Lower leg skin (tissue), 4 donors: ENCODE results near the gene CEBPZ. TPM values are rescaled to one million over a fixed set of nuclear protein-coding genes. Genes with fewer than 3 reads are reported as not detected.
"Not testable (repeated sequence)": the region's sequence is repeated elsewhere in the genome, so short reads cannot be mapped to it uniquely, and the experiment has no call there.

Experiments used
- DNase-seq, 2 donors: peaks; one replicate each; pipeline ENCODE4 v3.0.0-alpha.2; 2019; ENCODE audit warnings: low spot score in 2 of 2
- H3K4me3 ChIP-seq: fragments of 200-600 bp; sonication (generic); 2 replicates; pipeline ENCODE4 v1.5.1; 2017; ENCODE audit warnings: mild to moderate bottlenecking, low read depth; ENCODE audit not compliant: poor library complexity, severe bottlenecking
- POLR2A ChIP-seq, 2 donors: fragments of 450-650 bp; IDR thresholded peaks; one replicate each; pipeline ENCODE4 v1.6.1; 2016 to 2017; ENCODE audit warnings: antibody characterized with exemption in 2 of 2, mild to moderate bottlenecking in 1 of 2, moderate library complexity in 1 of 2
- WGBS, 2 donors: methylation state at CpG; one replicate each; pipeline ENCODE4 v1.1.5; 2018; 5-methylcytosine and 5-hydroxymethylcytosine counted together
- intact Hi-C: fragments of 100-400 bp; cut with DNase I; formaldehyde crosslinking; loops from one replicate; pipeline ENCODE4 v1.15.0; 2023; ENCODE audit warnings: low total_unique reads
- total RNA-seq, 4 donors: library from RNA; depleted of rRNA; stranded (reverse); fragments of >200 nt; gene quantifications; one replicate each; pipeline ENCODE4 v1.1.0, GENCODE V29; 2016
- TF ChIP-seq, protein P1 (sequence below), 3 donors: fragments of 450-650 bp; IDR thresholded peaks; one replicate each; pipeline ENCODE4 v1.5.1; 2016; ENCODE audit warnings: antibody characterized with exemption in 3 of 3, mild to moderate bottlenecking in 3 of 3, moderate library complexity in 2 of 3

Gene CEBPZ
- total RNA-seq, 4 donors from 2014 or later: 21.0 to 28.5 (median 25.2) TPM

DNA sequence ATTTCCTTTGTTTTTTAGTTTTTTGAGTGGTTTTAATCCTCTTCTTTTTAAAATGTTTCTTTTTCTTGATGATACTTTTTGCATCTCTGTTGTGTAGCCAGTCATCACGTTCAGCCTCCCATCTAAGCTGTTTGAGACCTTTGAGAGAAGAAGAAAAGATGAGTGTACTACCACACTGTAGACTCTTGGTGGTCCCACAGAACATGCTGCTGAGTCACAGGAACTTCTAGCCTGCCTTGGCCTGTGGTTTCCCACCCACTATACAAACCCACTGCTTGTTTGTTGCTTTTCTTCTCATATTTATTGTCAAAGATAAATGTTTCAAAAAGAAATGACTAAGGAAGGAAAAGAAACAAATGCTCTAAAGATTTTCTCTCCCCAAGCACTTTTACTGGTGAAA lies 29.6 kb downstream of the CEBPZ start:
- DNase-seq: no peak
- intact Hi-C loops: no loop called here
- TF ChIP-seq POLR2A (IDR thresholded peaks at IDR 0.05): no peak
- TF ChIP-seq, protein P1, sequence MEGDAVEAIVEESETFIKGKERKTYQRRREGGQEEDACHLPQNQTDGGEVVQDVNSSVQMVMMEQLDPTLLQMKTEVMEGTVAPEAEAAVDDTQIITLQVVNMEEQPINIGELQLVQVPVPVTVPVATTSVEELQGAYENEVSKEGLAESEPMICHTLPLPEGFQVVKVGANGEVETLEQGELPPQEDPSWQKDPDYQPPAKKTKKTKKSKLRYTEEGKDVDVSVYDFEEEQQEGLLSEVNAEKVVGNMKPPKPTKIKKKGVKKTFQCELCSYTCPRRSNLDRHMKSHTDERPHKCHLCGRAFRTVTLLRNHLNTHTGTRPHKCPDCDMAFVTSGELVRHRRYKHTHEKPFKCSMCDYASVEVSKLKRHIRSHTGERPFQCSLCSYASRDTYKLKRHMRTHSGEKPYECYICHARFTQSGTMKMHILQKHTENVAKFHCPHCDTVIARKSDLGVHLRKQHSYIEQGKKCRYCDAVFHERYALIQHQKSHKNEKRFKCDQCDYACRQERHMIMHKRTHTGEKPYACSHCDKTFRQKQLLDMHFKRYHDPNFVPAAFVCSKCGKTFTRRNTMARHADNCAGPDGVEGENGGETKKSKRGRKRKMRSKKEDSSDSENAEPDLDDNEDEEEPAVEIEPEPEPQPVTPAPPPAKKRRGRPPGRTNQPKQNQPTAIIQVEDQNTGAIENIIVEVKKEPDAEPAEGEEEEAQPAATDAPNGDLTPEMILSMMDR (IDR thresholded peaks at IDR 0.05): no peak
- WGBS, 2 donors: 83 to 85% methylated on average over 1 of the region's 1 CpG
- no peak overlapping the region for H3K4me3 ChIP-seq

DNA sequence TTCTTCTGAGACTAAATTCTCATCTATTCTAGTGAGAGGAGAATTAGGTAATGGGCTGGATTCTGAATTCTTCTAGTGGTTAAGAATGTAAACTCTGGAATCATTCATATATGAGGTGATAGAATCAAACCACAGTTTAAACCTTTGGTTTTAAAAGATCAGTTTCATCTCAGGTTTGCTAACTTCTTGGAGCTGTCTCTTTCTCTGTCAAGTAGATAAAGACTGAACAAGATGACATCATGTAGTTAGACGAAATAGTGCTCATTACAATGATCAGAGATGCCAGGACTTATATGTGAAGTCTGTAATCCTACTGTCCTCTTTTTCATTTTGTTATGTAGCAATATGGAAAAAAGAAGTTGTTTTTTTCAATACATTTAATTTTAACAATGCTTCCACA lies 30.2 kb downstream of the CEBPZ start:
- TF ChIP-seq, protein P1 (IDR thresholded peaks at IDR 0.05): no peak
- no peak for TF ChIP-seq POLR2A (IDR thresholded peaks at IDR 0.05)
- DNase-seq: no peak
- intact Hi-C loops: no loop called here
- no peak overlapping the region for H3K4me3 ChIP-seq
- WGBS, 2 donors: 56 to 67% methylated on average over 1 of the region's 1 CpG

DNA sequence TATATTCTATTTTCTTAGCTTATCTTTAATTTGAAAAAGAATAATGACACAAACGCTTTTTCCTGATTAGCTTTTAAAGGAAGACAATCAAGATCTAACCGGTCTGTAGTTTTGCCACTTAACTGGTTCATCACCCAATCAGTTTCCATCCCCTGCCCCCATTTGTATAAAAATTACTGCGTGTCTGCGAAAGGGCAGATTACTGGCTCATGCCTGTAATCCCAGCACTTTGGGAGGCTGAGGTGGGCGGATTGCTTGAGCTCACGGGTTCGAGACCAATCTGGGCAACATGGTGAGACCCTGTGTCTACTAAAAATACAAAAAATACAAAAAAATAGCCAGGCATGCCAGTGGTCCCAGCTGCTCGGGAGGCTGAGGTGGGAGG lies 32.7 kb downstream of the CEBPZ start:
- intact Hi-C loops: no loop called here
- H3K4me3 ChIP-seq: no peak overlapping the region
- no peak for TF ChIP-seq POLR2A (IDR thresholded peaks at IDR 0.05)
- TF ChIP-seq, protein P1 (IDR thresholded peaks at IDR 0.05): no peak
- WGBS, 2 donors: 89 to 93% methylated on average over 8 of the region's 8 CpGs
- DNase-seq: no peak

DNA sequence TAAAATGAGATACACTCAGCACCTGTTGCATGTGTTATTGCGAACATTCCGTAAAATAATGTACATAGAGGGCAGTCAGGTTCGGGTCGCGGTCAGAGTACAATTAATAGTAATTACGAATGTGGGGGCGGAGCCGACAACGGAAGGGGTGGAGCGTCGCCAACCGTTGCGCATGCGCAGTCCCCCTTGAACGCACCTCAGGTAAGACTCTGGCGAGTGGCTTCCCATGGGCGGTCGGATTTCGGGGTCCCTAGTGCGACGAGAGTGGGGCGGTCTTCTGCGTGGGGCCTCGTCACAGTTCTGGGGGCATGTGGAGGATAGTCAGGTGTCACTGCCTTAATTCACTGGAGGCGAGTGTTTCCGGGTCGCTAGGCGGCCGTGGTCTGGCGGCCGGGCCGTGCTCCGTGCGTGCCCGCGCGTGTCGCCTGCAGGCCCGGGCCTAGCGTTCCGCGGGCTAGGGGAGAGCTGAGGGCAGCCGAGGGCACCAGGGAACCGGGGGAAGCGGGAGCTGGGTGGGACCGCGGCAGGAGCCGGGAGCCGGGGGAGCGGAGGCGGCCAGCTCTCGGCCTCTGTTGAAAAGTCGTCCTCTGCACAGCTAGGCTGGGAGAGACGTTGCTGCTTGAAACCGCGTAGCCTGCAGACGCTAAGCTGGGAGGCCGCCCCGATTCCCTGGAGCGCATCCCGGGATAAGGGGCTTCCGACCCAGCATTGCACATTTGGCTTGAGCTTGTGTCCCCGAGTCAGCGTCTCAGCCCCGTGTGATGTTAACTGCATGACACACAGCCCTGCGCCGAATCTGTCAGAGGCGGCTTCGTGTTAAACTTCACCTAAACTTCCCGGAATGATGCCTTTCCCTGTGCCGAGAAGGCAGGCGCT lies 34.8 kb downstream of the CEBPZ start, which contains the start of gene CEBPZOS:
CEBPZOS (plus strand) TSS at position 177 of the 876 bp plus-strand sequence. CDS start 3,209 bp downstream, outside the sequence.
- WGBS, 2 donors: 1 to 3% methylated on average over 30 to 43 of the region's 72 CpGs
- peak; percentile 79 to 97 for DNase-seq
- TF ChIP-seq, protein P1 (IDR thresholded peaks at IDR 0.05): peak in 1 of 3 donors; percentile 11
- no peak for TF ChIP-seq POLR2A (IDR thresholded peaks at IDR 0.05)
- intact Hi-C loops: no loop called here
- H3K4me3 ChIP-seq: peak within 1 kb of the TSS; percentile 67

DNA sequence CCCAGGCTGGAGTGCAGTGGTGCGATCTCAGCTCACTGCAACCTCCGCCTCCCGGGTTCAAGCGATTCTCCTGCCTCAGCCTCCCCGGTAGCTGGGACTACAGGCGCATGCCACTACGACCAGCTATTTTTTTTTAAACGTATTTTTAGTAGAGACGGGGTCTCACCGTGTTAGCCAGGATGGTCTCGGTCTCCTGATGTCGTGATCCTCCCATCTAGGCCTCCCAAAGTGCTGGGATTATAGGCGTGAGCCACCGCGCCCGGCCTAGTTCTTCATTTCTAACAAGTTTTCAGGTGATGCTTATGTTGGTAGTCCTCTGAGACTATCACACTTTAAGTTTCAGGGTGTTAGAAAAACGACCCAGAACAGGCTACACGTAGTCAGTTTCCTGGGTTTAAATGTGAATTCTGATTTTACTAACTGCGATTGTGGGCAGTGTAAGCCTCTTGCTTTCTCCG lies 35.5 kb downstream of the CEBPZ start:
- 83 to 84% methylated on average over 20 of the region's 20 CpGs for WGBS, 2 donors
- H3K4me3 ChIP-seq: peak overlapping the region; percentile 67
- intact Hi-C loops, DNase-seq: not testable (repeated sequence)

DNA sequence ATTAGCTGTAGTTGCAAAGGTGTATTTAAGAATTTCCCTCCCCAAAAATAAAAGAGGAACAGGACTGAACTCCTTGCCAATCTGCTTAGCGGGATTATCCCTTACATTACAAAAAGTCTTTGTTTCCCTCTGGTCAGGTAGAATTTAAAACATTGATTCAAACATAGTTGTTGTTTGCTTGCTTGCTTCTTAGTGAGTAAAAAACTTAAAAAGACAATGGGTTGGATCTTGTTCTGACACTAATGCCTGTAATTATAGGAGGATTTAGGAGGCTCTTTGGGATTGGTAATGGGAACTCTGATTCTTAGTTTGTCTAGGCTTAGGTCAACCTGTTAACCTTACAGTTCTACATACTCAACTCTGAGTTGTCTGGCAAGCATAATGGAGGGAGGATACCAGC lies 38.8 kb downstream of the CEBPZ start:
- no peak overlapping the region for H3K4me3 ChIP-seq

More for the DNA sequence above, 38.8 kb downstream of the CEBPZ start:
- WGBS, 2 donors: 76 to 83% methylated on average over 1 of the region's 1 CpG
- intact Hi-C loops: no loop called here
- TF ChIP-seq, protein P1 (IDR thresholded peaks at IDR 0.05): no peak
- no peak for TF ChIP-seq POLR2A (IDR thresholded peaks at IDR 0.05)
- DNase-seq: no peak
